HG02623 (cell line): ENCODE data around the gene LKAAEAR1.

Source experiments
- ATAC-seq: cut with Tn5 transposase; IDR thresholded peaks from one replicate; pipeline ENCODE4 v1.9.1; 2021; ENCODE audit warnings: moderate library complexity; ENCODE audit not compliant: unreplicated experiment

Gene LKAAEAR1

GRCh38 chr20:64080813-64081623, 3.2 kb downstream of the LKAAEAR1 start:
- ATAC-seq = no peak

GRCh38 chr20:64080013-64080812, 4.0 kb downstream of the LKAAEAR1 start, which contains the start of gene OPRL1:
TSS of gene OPRL1 (plus strand) at chr20:64080082. CDS start at chr20:64092721, 12,639 bp downstream.
- ATAC-seq = peak; percentile 32

GRCh38 chr20:64079273-64080012, 4.8 kb downstream of the LKAAEAR1 start, which contains the start of gene RGS19:
TSS of gene RGS19 (minus strand) at chr20:64079518. CDS start at chr20:64076886, 2,632 bp downstream.
- peak; percentile 32 for ATAC-seq

- ATAC-seq = no peak
Measured at GRCh38 chr20:64078934-64079272, 5.3 kb downstream of the LKAAEAR1 start.

GRCh38 chr20:64077876-64078551, 6.2 kb downstream of the LKAAEAR1 start:
- no peak for ATAC-seq

GRCh38 chr20:64077541-64077875, 6.7 kb downstream of the LKAAEAR1 start:
- no peak for ATAC-seq

GRCh38 chr20:64077094-64077493, 7.1 kb downstream of the LKAAEAR1 start:
- ATAC-seq = no peak

- no peak for ATAC-seq
Measured at GRCh38 chr20:64076061-64076997, 7.9 kb downstream of the LKAAEAR1 start.

- no peak for ATAC-seq
Measured at GRCh38 chr20:64075556-64075955, 8.6 kb downstream of the LKAAEAR1 start.

GRCh38 chr20:64074963-64075362, 9.2 kb downstream of the LKAAEAR1 start:
- ATAC-seq = no peak

GRCh38 chr20:64074184-64074789, 9.9 kb downstream of the LKAAEAR1 start:
- ATAC-seq = no peak

GRCh38 chr20:64073476-64074183, 10.6 kb downstream of the LKAAEAR1 start:
- no peak for ATAC-seq

GRCh38 chr20:64072498-64073063, 11.6 kb downstream of the LKAAEAR1 start:
- no peak for ATAC-seq

GRCh38 chr20:64071341-64072332, 12.6 kb downstream of the LKAAEAR1 start:
- ATAC-seq = no peak

- ATAC-seq = no peak
Measured at GRCh38 chr20:64070244-64070993, 13.8 kb downstream of the LKAAEAR1 start.

- ATAC-seq = no peak
Measured at GRCh38 chr20:64069614-64070243, 14.5 kb downstream of the LKAAEAR1 start.
